ENCODE results near the gene ATAD2B. TPM values are rescaled to one million over a fixed set of nuclear protein-coding genes. Genes with fewer than 3 reads are reported as not detected.
A peak's percentile ranks its signal among the peaks of the same experiment; 100 is the strongest.

Gene ATAD2B
- total RNA-seq, 1 experiment from 2014 or later: 8.6 TPM

- Histone ChIP-seq H3K27ac (ENCODE audit: low read length) (no peak overlapping the region), H3K9ac (ENCODE audit: low read length) (no peak overlapping the region), H3K4me1 (ENCODE audit: insufficient read depth, low read length) (peaks cover 29% of the 10 kb centered on the region), H3K9me2 (replicated peaks; ENCODE audit: low read length) (no peaks in the 10 kb centered on the region), H3K9me3 (ENCODE audit: low read length) (no peaks in the 10 kb centered on the region), H2AFZ (ENCODE audit: low read length) (no peak overlapping the region), H3K4me2 (ENCODE audit: low read length) (no peak overlapping the region), H3K79me2 (ENCODE audit: low read length) (peaks cover 45% of the 10 kb centered on the region), H4K20me1 (ENCODE audit: low read length) (no peaks in the 10 kb centered on the region), H3F3A (ENCODE audit: low read length, unreplicated experiment) (peaks cover 3% of the 10 kb centered on the region), H3K27me3 (ENCODE audit: low read length) (no peaks in the 10 kb centered on the region), H3K4me3 (ENCODE audit: low read length) (no peak overlapping the region), H3K36me3 (ENCODE audit: low read depth, low read length) (no peaks in the 10 kb centered on the region)
- ChIA-PET CTCF (no interaction called here), POLR2A (ENCODE audit: unreplicated experiment) (interaction anchor here (0.6 kb wide), 1 partner anchor 22 kb away, joined by 3 read pairs; the partner anchor contains the start of gene ATAD2B)
- no peak for TF ChIP-seq EZH2 (IDR thresholded peaks at IDR 0.05; ENCODE audit: low read length, unreplicated experiment)
- no peak for TF ChIP-seq CTCF (conservative IDR thresholded peaks at IDR 0.05; ENCODE audit: low read depth, low read length)
- no peak for TF ChIP-seq EZH2phosphoT487 (IDR thresholded peaks at IDR 0.05; ENCODE audit: borderline replicate concordance, low read length)
- ATAC-seq (no peak), DNase-seq (no peak)
- no TSS peak for BruUV-seq (replicated peaks)
- intact Hi-C loops (cut with micrococcal nuclease): no loop called here
Observed at GRCh38 chr2:23904692-23905091, 22.2 kb downstream of the ATAD2B start.

GRCh38 chr2:23904215-23904614 is 22.7 kb downstream of the ATAD2B start:
- TF ChIP-seq EZH2 (IDR thresholded peaks at IDR 0.05; ENCODE audit: low read length, unreplicated experiment) (no peak), EZH2phosphoT487 (IDR thresholded peaks at IDR 0.05; ENCODE audit: borderline replicate concordance, low read length) (no peak), CTCF (conservative IDR thresholded peaks at IDR 0.05; ENCODE audit: low read depth, low read length) (no peak)
- CTCF ChIA-PET: no interaction called here
- Histone ChIP-seq H3F3A (ENCODE audit: low read length, unreplicated experiment) (peaks cover 3% of the 10 kb centered on the region), H3K9ac (ENCODE audit: low read length) (no peak overlapping the region), H2AFZ (ENCODE audit: low read length) (no peak overlapping the region), H3K4me3 (ENCODE audit: low read length) (no peak overlapping the region), H3K4me1 (ENCODE audit: insufficient read depth, low read length) (peaks cover 29% of the 10 kb centered on the region), H3K36me3 (ENCODE audit: low read depth, low read length) (no peaks in the 10 kb centered on the region), H3K27me3 (ENCODE audit: low read length) (no peaks in the 10 kb centered on the region), H4K20me1 (ENCODE audit: low read length) (no peaks in the 10 kb centered on the region), H3K4me2 (ENCODE audit: low read length) (no peak overlapping the region), H3K27ac (ENCODE audit: low read length) (no peak overlapping the region), H3K9me2 (replicated peaks; ENCODE audit: low read length) (no peaks in the 10 kb centered on the region), H3K79me2 (ENCODE audit: low read length) (peaks cover 46% of the 10 kb centered on the region), H3K9me3 (ENCODE audit: low read length) (no peaks in the 10 kb centered on the region)
- no TSS peak for BruUV-seq (replicated peaks)
- POLR2A ChIA-PET (ENCODE audit: unreplicated experiment): interaction anchor here (0.6 kb wide), 1 partner anchor 23 kb away, joined by 3 read pairs; the partner anchor contains the start of gene ATAD2B
- ATAC-seq: no peak
- intact Hi-C loops (cut with micrococcal nuclease): no loop called here
- no peak for DNase-seq

- no peaks in the 10 kb centered on the region for H3K36me3 ChIP-seq (ENCODE audit: low read depth, low read length)
- H3K27ac ChIP-seq (ENCODE audit: low read length): peak overlapping the region; percentile 97
- no peak for ATAC-seq
- no peak for DNase-seq
- H3K79me2 ChIP-seq (ENCODE audit: low read length): peaks cover 57% of the 10 kb centered on the region
- BruUV-seq (replicated peaks): no TSS peak
- POLR2A ChIA-PET (ENCODE audit: unreplicated experiment): no interaction called here
- no peak overlapping the region for H3K9ac ChIP-seq (ENCODE audit: low read length)
- H4K20me1 ChIP-seq (ENCODE audit: low read length): no peaks in the 10 kb centered on the region
- H3K27me3 ChIP-seq (ENCODE audit: low read length): no peaks in the 10 kb centered on the region
- H2AFZ ChIP-seq (ENCODE audit: low read length): no peak overlapping the region
- TF ChIP-seq EZH2phosphoT487 (IDR thresholded peaks at IDR 0.05; ENCODE audit: borderline replicate concordance, low read length): no peak
- no peak for TF ChIP-seq CTCF (conservative IDR thresholded peaks at IDR 0.05; ENCODE audit: low read depth, low read length)
- no peak for TF ChIP-seq EZH2 (IDR thresholded peaks at IDR 0.05; ENCODE audit: low read length, unreplicated experiment)
- peaks cover 3% of the 10 kb centered on the region for H3F3A ChIP-seq (ENCODE audit: low read length, unreplicated experiment)
- H3K9me3 ChIP-seq (ENCODE audit: low read length): no peaks in the 10 kb centered on the region
- peaks cover 29% of the 10 kb centered on the region for H3K4me1 ChIP-seq (ENCODE audit: insufficient read depth, low read length)
- intact Hi-C loops (cut with micrococcal nuclease): no loop called here
- no peak overlapping the region for H3K4me3 ChIP-seq (ENCODE audit: low read length)
- no peaks in the 10 kb centered on the region for H3K9me2 ChIP-seq (replicated peaks; ENCODE audit: low read length)
- H3K4me2 ChIP-seq (ENCODE audit: low read length): peak overlapping the region; percentile 84; the same call in 1 of the 2 replicates
- CTCF ChIA-PET: no interaction called here
Observed at GRCh38 chr2:23903034-23903433, 23.9 kb downstream of the ATAD2B start.

Measured in PC-3 (cell line).